Measurements from ENCODE around the gene ZFYVE16. TPM values are rescaled to one million over a fixed set of nuclear protein-coding genes. Genes with fewer than 3 reads are reported as not detected.

The ZFYVE16 gene
- polyA plus RNA-seq, 1 donor from 2014 or later = 75.8 TPM

- no peaks in the 10 kb centered on the region for H3K36me3 ChIP-seq (ENCODE audit: insufficient read depth, low read length)
- H3K79me2 ChIP-seq (replicated peaks; ENCODE audit: insufficient read depth, low read length) = no peaks in the 10 kb centered on the region
- TF ChIP-seq, protein P1, sequence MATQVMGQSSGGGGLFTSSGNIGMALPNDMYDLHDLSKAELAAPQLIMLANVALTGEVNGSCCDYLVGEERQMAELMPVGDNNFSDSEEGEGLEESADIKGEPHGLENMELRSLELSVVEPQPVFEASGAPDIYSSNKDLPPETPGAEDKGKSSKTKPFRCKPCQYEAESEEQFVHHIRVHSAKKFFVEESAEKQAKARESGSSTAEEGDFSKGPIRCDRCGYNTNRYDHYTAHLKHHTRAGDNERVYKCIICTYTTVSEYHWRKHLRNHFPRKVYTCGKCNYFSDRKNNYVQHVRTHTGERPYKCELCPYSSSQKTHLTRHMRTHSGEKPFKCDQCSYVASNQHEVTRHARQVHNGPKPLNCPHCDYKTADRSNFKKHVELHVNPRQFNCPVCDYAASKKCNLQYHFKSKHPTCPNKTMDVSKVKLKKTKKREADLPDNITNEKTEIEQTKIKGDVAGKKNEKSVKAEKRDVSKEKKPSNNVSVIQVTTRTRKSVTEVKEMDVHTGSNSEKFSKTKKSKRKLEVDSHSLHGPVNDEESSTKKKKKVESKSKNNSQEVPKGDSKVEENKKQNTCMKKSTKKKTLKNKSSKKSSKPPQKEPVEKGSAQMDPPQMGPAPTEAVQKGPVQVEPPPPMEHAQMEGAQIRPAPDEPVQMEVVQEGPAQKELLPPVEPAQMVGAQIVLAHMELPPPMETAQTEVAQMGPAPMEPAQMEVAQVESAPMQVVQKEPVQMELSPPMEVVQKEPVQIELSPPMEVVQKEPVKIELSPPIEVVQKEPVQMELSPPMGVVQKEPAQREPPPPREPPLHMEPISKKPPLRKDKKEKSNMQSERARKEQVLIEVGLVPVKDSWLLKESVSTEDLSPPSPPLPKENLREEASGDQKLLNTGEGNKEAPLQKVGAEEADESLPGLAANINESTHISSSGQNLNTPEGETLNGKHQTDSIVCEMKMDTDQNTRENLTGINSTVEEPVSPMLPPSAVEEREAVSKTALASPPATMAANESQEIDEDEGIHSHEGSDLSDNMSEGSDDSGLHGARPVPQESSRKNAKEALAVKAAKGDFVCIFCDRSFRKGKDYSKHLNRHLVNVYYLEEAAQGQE (IDR thresholded peaks at IDR 0.05; ENCODE audit: borderline replicate concordance) = no peak
- TF ChIP-seq RAD21 (conservative IDR thresholded peaks at IDR 0.05) = no peak
- TF ChIP-seq POLR2AphosphoS5 (IDR thresholded peaks at IDR 0.05) = no peak
- no peak for TF ChIP-seq EZH2 (IDR thresholded peaks at IDR 0.05; ENCODE audit: borderline replicate concordance, insufficient read depth, low read length, poor library complexity, severe bottlenecking)
- no peak for TF ChIP-seq SMC3 (conservative IDR thresholded peaks at IDR 0.05; ENCODE audit: poor library complexity)
- TF ChIP-seq TAF1 (IDR thresholded peaks at IDR 0.05; ENCODE audit: low read depth) = no peak
These were observed 67.1 kb downstream of the ZFYVE16 start for GRCh38 chr5:80474929-80475328.

DNA sequence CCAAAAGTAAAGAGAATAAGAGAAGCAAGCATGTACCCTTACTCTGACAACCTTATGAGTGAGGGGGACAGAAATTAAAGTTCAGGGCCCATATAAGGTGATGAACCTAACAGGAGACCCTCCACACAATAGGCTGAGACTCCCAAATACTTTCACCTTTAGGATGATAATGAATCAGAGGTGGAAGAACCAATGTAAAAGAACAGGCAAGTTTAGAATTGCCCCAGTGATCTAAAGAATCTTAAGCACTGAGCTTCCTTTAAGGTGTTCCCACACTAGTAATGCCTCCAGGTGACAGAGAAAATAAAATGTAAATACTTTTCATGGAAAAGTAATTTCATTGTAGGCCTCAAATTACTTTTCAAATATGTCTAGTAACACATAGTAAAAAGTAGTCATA is 71.8 kb downstream of the ZFYVE16 start:
- H3K79me2 ChIP-seq (replicated peaks; ENCODE audit: insufficient read depth, low read length) = no peaks in the 10 kb centered on the region
- no peaks in the 10 kb centered on the region for H3K36me3 ChIP-seq (ENCODE audit: insufficient read depth, low read length)
- no peaks in the 10 kb centered on the region for H3F3A ChIP-seq (ENCODE audit: insufficient read depth, low read length, poor library complexity, severe bottlenecking)
- no peak overlapping the region for H3K4me2 ChIP-seq (ENCODE audit: low read length)
- no peak overlapping the region for H3K4me3 ChIP-seq (ENCODE audit: low read length)
- H2AFZ ChIP-seq (ENCODE audit: low read depth, low read length) = no peak overlapping the region
- H3K9me2 ChIP-seq (ENCODE audit: insufficient read depth, low read length) = no peaks in the 10 kb centered on the region
- TF ChIP-seq POLR2AphosphoS5 (IDR thresholded peaks at IDR 0.05) = no peak
- TF ChIP-seq RAD21 (conservative IDR thresholded peaks at IDR 0.05) = no peak
- TF ChIP-seq MXI1 (conservative IDR thresholded peaks at IDR 0.05; ENCODE audit: poor library complexity, severe bottlenecking) = no peak
- no peak overlapping the region for H3K27ac ChIP-seq (ENCODE audit: low read length)
- no peaks in the 10 kb centered on the region for H3K9me3 ChIP-seq (ENCODE audit: low read length)
- no peak overlapping the region for H3K9ac ChIP-seq (ENCODE audit: low read length)
- no peaks in the 10 kb centered on the region for H4K20me1 ChIP-seq (ENCODE audit: insufficient read depth)
- H3K27me3 ChIP-seq (ENCODE audit: insufficient read depth, low read depth, low read length) = no peaks in the 10 kb centered on the region

More at GRCh38 chr5:80474929-80475328, 67.1 kb downstream of the ZFYVE16 start:
- Histone ChIP-seq H3K9me3 (ENCODE audit: low read length) (no peaks in the 10 kb centered on the region), H3K4me3 (ENCODE audit: low read length) (no peak overlapping the region), H3K4me2 (ENCODE audit: low read length) (no peak overlapping the region), H3K27ac (ENCODE audit: low read length) (no peak overlapping the region), H3K27me3 (ENCODE audit: insufficient read depth, low read depth, low read length) (no peaks in the 10 kb centered on the region), H4K20me1 (ENCODE audit: insufficient read depth) (no peaks in the 10 kb centered on the region), H3K9me2 (ENCODE audit: insufficient read depth, low read length) (no peaks in the 10 kb centered on the region), H3K9ac (ENCODE audit: low read length) (no peak overlapping the region), H2AFZ (ENCODE audit: low read depth, low read length) (no peak overlapping the region), H3F3A (ENCODE audit: insufficient read depth, low read length, poor library complexity, severe bottlenecking) (no peaks in the 10 kb centered on the region)

GRCh38 chr5:80480354-80480753 is 72.5 kb downstream of the ZFYVE16 start:
- H3K9me3 ChIP-seq (ENCODE audit: low read length) = no peaks in the 10 kb centered on the region

More at GRCh38 chr5:80480354-80480753, 72.5 kb downstream of the ZFYVE16 start:
- TF ChIP-seq, protein P2, sequence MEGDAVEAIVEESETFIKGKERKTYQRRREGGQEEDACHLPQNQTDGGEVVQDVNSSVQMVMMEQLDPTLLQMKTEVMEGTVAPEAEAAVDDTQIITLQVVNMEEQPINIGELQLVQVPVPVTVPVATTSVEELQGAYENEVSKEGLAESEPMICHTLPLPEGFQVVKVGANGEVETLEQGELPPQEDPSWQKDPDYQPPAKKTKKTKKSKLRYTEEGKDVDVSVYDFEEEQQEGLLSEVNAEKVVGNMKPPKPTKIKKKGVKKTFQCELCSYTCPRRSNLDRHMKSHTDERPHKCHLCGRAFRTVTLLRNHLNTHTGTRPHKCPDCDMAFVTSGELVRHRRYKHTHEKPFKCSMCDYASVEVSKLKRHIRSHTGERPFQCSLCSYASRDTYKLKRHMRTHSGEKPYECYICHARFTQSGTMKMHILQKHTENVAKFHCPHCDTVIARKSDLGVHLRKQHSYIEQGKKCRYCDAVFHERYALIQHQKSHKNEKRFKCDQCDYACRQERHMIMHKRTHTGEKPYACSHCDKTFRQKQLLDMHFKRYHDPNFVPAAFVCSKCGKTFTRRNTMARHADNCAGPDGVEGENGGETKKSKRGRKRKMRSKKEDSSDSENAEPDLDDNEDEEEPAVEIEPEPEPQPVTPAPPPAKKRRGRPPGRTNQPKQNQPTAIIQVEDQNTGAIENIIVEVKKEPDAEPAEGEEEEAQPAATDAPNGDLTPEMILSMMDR (IDR thresholded peaks at IDR 0.05; ENCODE audit: poor library complexity, severe bottlenecking) = no peak
- TF ChIP-seq POLR2AphosphoS5 (IDR thresholded peaks at IDR 0.05) (no peak), RAD21 (conservative IDR thresholded peaks at IDR 0.05) (no peak), MXI1 (conservative IDR thresholded peaks at IDR 0.05; ENCODE audit: poor library complexity, severe bottlenecking) (no peak), TAF1 (IDR thresholded peaks at IDR 0.05; ENCODE audit: low read depth) (no peak), EZH2 (IDR thresholded peaks at IDR 0.05; ENCODE audit: borderline replicate concordance, insufficient read depth, low read length, poor library complexity, severe bottlenecking) (no peak), EP300 (conservative IDR thresholded peaks at IDR 0.05; ENCODE audit: poor library complexity, severe bottlenecking) (no peak), SMC3 (conservative IDR thresholded peaks at IDR 0.05; ENCODE audit: poor library complexity) (no peak)
- TF ChIP-seq, protein P1 (IDR thresholded peaks at IDR 0.05; ENCODE audit: borderline replicate concordance) = no peak
- Histone ChIP-seq H3F3A (ENCODE audit: insufficient read depth, low read length, poor library complexity, severe bottlenecking) (no peaks in the 10 kb centered on the region), H3K27ac (ENCODE audit: low read length) (no peak overlapping the region), H3K36me3 (ENCODE audit: insufficient read depth, low read length) (no peaks in the 10 kb centered on the region), H3K79me2 (replicated peaks; ENCODE audit: insufficient read depth, low read length) (no peaks in the 10 kb centered on the region), H3K9ac (ENCODE audit: low read length) (no peak overlapping the region), H3K9me2 (ENCODE audit: insufficient read depth, low read length) (no peaks in the 10 kb centered on the region), H3K4me2 (ENCODE audit: low read length) (no peak overlapping the region), H2AFZ (ENCODE audit: low read depth, low read length) (no peak overlapping the region), H3K4me3 (ENCODE audit: low read length) (no peak overlapping the region), H3K27me3 (ENCODE audit: insufficient read depth, low read depth, low read length) (no peaks in the 10 kb centered on the region), H4K20me1 (ENCODE audit: insufficient read depth) (no peaks in the 10 kb centered on the region)
